ENCODE results near the gene ZNF485. TPM values are rescaled to one million over a fixed set of nuclear protein-coding genes. Genes with fewer than 3 reads are reported as not detected.

ZNF485 gene
- total RNA-seq, 2 donors from 2014 or later = 2.8 to 5.8 TPM

DNA sequence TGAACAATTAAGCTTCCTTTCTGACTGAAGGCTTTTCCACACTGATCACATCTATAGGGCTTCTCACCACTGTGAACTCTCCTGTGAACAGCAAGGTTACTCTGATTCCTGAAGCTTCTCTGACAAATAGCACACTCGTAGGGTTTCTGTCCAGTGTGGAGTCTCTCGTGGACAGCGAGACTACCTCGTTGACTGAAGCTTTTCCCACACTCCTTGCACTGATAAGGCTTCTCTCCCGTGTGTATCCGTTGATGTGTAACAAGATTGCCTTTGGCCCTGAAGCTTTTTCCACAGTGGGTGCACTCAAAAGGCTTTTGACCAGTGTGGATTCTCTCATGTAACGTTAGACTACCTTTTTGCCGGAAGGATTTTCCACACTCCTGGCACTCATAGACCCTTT, 38.0 kb downstream of the ZNF485 start:
- Mint-ChIP-seq H3K27ac (no peak overlapping the region), H3K9me3 (peaks cover 28 to 49% of the 10 kb centered on the region in 2 donors), H3K36me3 (peaks cover 53 to 56% of the 10 kb centered on the region in 2 donors)
- ATAC-seq (no peak), DNase-seq (ENCODE audit: low spot score in 2 of 2) (no peak)

GRCh38 chr10:43645866-43646265, 39.6 kb downstream of the ZNF485 start:
- H3K27ac Mint-ChIP-seq = no peak overlapping the region
- ATAC-seq = no peak
- H3K9me3 Mint-ChIP-seq = peaks cover 28 to 39% of the 10 kb centered on the region in 2 donors
- H3K36me3 Mint-ChIP-seq = peaks cover 57 to 59% of the 10 kb centered on the region in 2 donors
- no peak for DNase-seq (ENCODE audit: low spot score in 2 of 2)

DNA sequence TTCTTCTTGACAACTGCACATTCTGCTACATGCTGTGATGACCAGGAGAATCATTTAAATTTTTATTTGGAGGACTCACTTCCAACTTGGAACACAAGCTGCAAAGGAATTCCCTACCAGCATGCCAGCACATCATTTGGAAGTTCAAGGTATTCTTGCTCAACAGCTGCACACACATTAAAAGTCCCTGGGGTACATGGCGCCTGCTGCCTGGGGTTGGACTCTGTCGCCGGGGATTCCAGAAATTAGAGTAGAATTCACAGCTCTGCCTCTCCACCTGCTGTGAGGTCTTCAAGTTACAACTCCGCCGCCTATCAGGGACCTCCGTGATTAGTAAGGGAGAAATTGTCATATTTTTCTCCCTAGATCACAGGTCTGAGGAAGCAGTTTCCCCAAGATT, 41.3 kb downstream of the ZNF485 start:
- ATAC-seq (no peak), DNase-seq (ENCODE audit: low spot score in 2 of 2) (no peak)
- peak overlapping the region; percentile 76 to 85 for H3K27ac Mint-ChIP-seq
- peaks cover 28 to 39% of the 10 kb centered on the region in 2 donors for H3K9me3 Mint-ChIP-seq
- H3K36me3 Mint-ChIP-seq = peaks cover 52 to 58% of the 10 kb centered on the region in 2 donors

GRCh38 chr10:43648095-43648397, 41.8 kb downstream of the ZNF485 start:
- ATAC-seq = no peak

GRCh38 chr10:43648398-43649184, 42.4 kb downstream of the ZNF485 start, which contains the start of gene ZNF32:
Gene ZNF32, minus strand, starts transcription at chr10:43648881. Its CDS starts 2,748 bp downstream, at chr10:43646133.
- DNase-seq (ENCODE audit: low spot score in 2 of 2) (peak; percentile 81 to 82), ATAC-seq (peak; percentile 93 to 99)
- peaks cover 42 to 48% of the 10 kb centered on the region in 2 donors for H3K36me3 Mint-ChIP-seq
- peak within 1 kb of the TSS; percentile 81 to 85 for H3K27ac Mint-ChIP-seq
- peaks cover 21 to 32% of the 10 kb centered on the region in 2 donors for H3K9me3 Mint-ChIP-seq

More at GRCh38 chr10:43648095-43648397, 41.8 kb downstream of the ZNF485 start:
- H3K9me3 Mint-ChIP-seq = peaks cover 26 to 37% of the 10 kb centered on the region in 2 donors
- no peak for DNase-seq (ENCODE audit: low spot score in 2 of 2)
- H3K27ac Mint-ChIP-seq = peak overlapping the region; percentile 76 to 85
- H3K36me3 Mint-ChIP-seq = peaks cover 47 to 54% of the 10 kb centered on the region in 2 donors

GRCh38 chr10:43649185-43649523, 42.9 kb downstream of the ZNF485 start:
- DNase-seq (ENCODE audit: low spot score in 2 of 2) (no peak), ATAC-seq (no peak)
- Mint-ChIP-seq H3K36me3 (peaks cover 36 to 46% of the 10 kb centered on the region in 2 donors), H3K9me3 (peaks cover 21 to 31% of the 10 kb centered on the region in 2 donors), H3K27ac (peak overlapping the region; percentile 81 to 84)

DNA sequence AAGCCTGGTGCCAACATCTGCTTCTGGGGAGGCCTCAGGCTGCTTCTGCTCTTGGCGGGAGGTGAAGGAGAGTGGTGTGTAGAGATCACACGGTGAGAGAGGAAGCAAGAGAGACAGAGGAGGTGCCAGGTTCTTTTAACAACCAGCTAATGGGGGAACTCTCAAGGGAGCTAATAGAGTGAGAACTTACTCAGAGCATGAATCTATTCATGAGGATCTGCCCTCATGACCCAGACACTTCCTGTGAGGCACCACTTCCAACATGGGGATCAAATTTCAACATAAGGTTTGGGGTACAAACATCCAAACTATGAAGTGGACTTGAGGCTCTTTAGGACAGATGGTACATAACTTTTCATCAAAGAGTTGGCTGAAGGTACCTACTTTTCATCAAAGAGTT, 47.5 kb downstream of the ZNF485 start:
- Mint-ChIP-seq H3K36me3 (peaks cover 7 to 8% of the 10 kb centered on the region in 2 donors), H3K9me3 (no peaks in the 10 kb centered on the region), H3K27ac (peak overlapping the region in 1 of 2 donors; percentile 70)
- ATAC-seq (no peak), DNase-seq (ENCODE audit: low spot score in 2 of 2) (no peak)

DNA sequence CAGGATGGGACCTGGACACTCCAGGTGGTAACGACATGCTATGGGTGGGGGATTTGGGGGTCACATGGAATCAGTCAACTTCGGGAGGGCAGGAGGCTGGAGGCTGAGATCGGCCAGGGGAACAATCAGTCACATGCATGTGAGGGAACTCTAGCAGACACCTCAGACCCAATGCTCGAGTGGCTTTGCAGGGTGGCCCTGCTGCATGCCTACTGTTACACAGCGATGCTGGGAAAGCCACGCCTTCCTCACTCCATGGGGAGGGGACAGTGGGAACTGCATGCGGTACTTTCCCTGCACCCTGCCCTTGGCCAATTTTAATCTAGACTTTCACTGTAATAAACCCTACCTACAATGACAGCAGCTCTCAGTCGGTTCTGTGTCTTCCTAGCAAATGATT, 49.1 kb downstream of the ZNF485 start:
- no peaks in the 10 kb centered on the region for H3K36me3 Mint-ChIP-seq
- ATAC-seq = no peak
- no peak for DNase-seq (ENCODE audit: low spot score in 2 of 2)

DNA sequence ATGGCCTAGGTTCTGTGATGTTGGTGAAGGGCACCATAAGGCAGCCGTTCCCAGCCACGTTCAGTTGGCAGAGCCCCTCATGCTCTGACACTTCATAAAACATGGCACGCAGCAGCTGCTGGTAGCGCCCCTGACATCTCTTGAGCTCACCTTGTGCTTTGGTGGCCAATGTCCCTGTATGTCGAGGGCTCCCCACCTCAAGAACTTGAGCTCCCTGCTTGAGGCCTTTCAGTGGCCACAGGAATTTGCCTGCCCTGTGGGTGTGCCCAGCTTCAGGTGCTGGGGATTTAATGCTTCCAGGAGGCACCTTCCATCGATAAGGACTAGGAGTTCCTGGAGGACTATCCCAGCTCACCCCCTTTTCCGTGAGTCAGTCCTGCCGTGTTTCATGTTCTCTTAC, 52.0 kb downstream of the ZNF485 start:
- DNase-seq (ENCODE audit: low spot score in 2 of 2) = no peak
- no peak for ATAC-seq
- Mint-ChIP-seq H3K27ac (no peak overlapping the region), H3K9me3 (peaks cover 6% of the 10 kb centered on the region in 2 donors), H3K36me3 (no peaks in the 10 kb centered on the region)

More for the DNA sequence above, 49.1 kb downstream of the ZNF485 start:
- H3K9me3 Mint-ChIP-seq = no peaks in the 10 kb centered on the region
- H3K27ac Mint-ChIP-seq = no peak overlapping the region

GRCh38 chr10:43665054-43665453, 58.8 kb downstream of the ZNF485 start:
- Mint-ChIP-seq H3K36me3 (no peaks in the 10 kb centered on the region), H3K27ac (no peak overlapping the region), H3K9me3 (peaks cover 7 to 11% of the 10 kb centered on the region in 2 donors)
- DNase-seq (ENCODE audit: low spot score in 2 of 2) (no peak), ATAC-seq (no peak)

DNA sequence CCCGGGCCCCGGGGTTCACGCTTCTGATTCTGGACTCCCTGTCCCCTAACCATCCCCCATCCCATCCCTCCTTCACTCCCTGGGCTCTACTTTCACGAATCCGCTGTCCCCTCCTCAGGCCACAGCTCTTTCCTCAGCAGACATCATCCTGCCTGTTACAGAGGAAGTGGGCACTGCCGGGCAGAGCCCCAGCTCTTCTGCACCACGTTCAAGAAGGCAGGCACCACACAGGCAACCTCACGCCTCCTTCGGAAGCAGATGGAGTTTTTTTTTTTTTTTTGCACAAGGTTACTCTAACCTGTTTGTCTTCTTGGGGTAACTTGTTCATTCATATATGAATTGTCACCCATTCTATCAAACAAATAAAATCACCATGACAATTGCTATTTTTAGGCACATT, 60.3 kb downstream of the ZNF485 start:
- H3K9me3 Mint-ChIP-seq = peaks cover 7 to 11% of the 10 kb centered on the region in 2 donors
- ATAC-seq = no peak

GRCh38 chr10:43667317-43667731, 61.1 kb downstream of the ZNF485 start:
- Mint-ChIP-seq H3K9me3 (peaks cover 7 to 11% of the 10 kb centered on the region in 2 donors), H3K36me3 (no peaks in the 10 kb centered on the region), H3K27ac (no peak overlapping the region)
- peak; percentile 28 to 58 for ATAC-seq
- DNase-seq (ENCODE audit: low spot score in 2 of 2) = no peak

More for the DNA sequence above, 60.3 kb downstream of the ZNF485 start:
- DNase-seq (ENCODE audit: low spot score in 2 of 2) = no peak
- Mint-ChIP-seq H3K36me3 (no peaks in the 10 kb centered on the region), H3K27ac (no peak overlapping the region)

Other genes with a start within 250 kb of the ZNF485 start
- not detected for gene FXYD4, start 234.8 kb upstream of the ZNF485 start, total RNA-seq
- gene HNRNPF, start 197.3 kb upstream of the ZNF485 start, total RNA-seq = 100 to 1,000 TPM; 410 to 434 TPM
- gene ZNF487, start 169.3 kb upstream of the ZNF485 start, total RNA-seq = 1 to 10 TPM; 2.7 to 4.1 TPM
- 1 to 10 TPM in 1 of 2 donors, under 1 TPM in 1; 0.41 to 1.8 TPM for gene ZNF239, start 31.8 kb upstream of the ZNF485 start, total RNA-seq
- gene ZNF32, start 42.4 kb downstream of the ZNF485 start, total RNA-seq = 10 to 100 TPM in 1 of 2 donors, 1 to 10 TPM in 1; 3.1 to 12.0 TPM